ENCODE results near the gene PSMD3.

DNA sequence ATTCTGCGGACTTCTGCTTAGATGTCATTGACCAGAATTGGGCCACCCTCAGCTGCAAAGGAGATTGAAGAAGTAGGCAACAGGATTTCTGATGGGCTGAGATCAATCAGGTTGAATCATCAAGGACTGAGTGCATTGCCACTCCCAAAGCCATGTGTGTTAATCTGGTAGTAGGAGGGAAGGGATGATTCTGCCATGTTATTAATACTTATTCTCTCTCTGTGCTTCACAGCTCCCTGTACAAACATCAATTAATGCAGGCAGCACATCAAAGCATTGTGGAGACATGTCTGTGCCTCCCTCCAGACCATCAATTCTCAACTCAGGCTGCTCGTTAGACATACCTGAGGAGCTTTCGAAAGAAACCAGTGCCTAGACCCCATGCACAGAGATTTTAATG is 41.5 kb upstream of the PSMD3 start:
- TF ChIP-seq, protein P1, sequence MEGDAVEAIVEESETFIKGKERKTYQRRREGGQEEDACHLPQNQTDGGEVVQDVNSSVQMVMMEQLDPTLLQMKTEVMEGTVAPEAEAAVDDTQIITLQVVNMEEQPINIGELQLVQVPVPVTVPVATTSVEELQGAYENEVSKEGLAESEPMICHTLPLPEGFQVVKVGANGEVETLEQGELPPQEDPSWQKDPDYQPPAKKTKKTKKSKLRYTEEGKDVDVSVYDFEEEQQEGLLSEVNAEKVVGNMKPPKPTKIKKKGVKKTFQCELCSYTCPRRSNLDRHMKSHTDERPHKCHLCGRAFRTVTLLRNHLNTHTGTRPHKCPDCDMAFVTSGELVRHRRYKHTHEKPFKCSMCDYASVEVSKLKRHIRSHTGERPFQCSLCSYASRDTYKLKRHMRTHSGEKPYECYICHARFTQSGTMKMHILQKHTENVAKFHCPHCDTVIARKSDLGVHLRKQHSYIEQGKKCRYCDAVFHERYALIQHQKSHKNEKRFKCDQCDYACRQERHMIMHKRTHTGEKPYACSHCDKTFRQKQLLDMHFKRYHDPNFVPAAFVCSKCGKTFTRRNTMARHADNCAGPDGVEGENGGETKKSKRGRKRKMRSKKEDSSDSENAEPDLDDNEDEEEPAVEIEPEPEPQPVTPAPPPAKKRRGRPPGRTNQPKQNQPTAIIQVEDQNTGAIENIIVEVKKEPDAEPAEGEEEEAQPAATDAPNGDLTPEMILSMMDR (IDR thresholded peaks at IDR 0.05 in 2 of 3, conservative IDR thresholded peaks at IDR 0.05 in 1 of 3; ENCODE audit: insufficient read depth in 2 of 3, low read depth in 1 of 3, low read length in 3 of 3): no peak
- no peak for TF ChIP-seq ESRRA (IDR thresholded peaks at IDR 0.05; ENCODE audit: borderline replicate concordance, low read depth)
- TF ChIP-seq EGR1 (conservative IDR thresholded peaks at IDR 0.05): no peak
- TF ChIP-seq TBL1XR1 (IDR thresholded peaks at IDR 0.05; ENCODE audit: low read length in 2 of 2): no peak
- no peak for TF ChIP-seq ZNF696 (CRISPR knock-in tag; conservative IDR thresholded peaks at IDR 0.05)
- no peak for TF ChIP-seq ZNF274 (IDR thresholded peaks at IDR 0.05; ENCODE audit: borderline replicate concordance, low read depth, low read length)
- TF ChIP-seq POLR2A (conservative IDR thresholded peaks at IDR 0.05): no peak
- TF ChIP-seq, protein P2, sequence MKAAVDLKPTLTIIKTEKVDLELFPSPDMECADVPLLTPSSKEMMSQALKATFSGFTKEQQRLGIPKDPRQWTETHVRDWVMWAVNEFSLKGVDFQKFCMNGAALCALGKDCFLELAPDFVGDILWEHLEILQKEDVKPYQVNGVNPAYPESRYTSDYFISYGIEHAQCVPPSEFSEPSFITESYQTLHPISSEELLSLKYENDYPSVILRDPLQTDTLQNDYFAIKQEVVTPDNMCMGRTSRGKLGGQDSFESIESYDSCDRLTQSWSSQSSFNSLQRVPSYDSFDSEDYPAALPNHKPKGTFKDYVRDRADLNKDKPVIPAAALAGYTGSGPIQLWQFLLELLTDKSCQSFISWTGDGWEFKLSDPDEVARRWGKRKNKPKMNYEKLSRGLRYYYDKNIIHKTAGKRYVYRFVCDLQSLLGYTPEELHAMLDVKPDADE (conservative IDR thresholded peaks at IDR 0.05; ENCODE audit: control insufficient read depth, low read depth, low read length): no peak
- no peak for TF ChIP-seq CBFA2T3 (IDR thresholded peaks at IDR 0.05)

All from K562 (cell line).